NCI-H1436 (cell line): Measurements from ENCODE around the gene POLR2B.
"Not testable (repeated sequence)": the region's sequence is repeated elsewhere in the genome, so short reads cannot be mapped to it uniquely, and the experiment has no call there.

Source experiments
- DNase-seq: peaks from one replicate; lab custom pipeline; 2025; lab: John Stamatoyannopoulos, UW

Gene POLR2B

GRCh38 chr4:57053508-57053907, 74.8 kb downstream of the POLR2B start:
- DNase-seq = no peak

- no peak for DNase-seq
Observed at GRCh38 chr4:57055886-57056285, 77.2 kb downstream of the POLR2B start.

GRCh38 chr4:57059890-57060716, 81.4 kb downstream of the POLR2B start:
- DNase-seq = no peak

GRCh38 chr4:57060717-57061067, 82.0 kb downstream of the POLR2B start:
- not testable (repeated sequence) for DNase-seq

GRCh38 chr4:57061395-57061794, 82.7 kb downstream of the POLR2B start:
- DNase-seq = no peak

GRCh38 chr4:57063518-57063917, 84.8 kb downstream of the POLR2B start:
- no peak for DNase-seq

- DNase-seq = no peak
Observed at GRCh38 chr4:57064120-57064519, 85.4 kb downstream of the POLR2B start.

- DNase-seq = no peak
Observed at GRCh38 chr4:57064811-57065711, 86.4 kb downstream of the POLR2B start.

GRCh38 chr4:57065730-57066482, 87.2 kb downstream of the POLR2B start:
- no peak for DNase-seq

GRCh38 chr4:57068237-57068981, 89.7 kb downstream of the POLR2B start:
- DNase-seq = no peak

- no peak for DNase-seq
Observed at GRCh38 chr4:57070461-57070860, 91.8 kb downstream of the POLR2B start.

GRCh38 chr4:57071326-57071725, 92.6 kb downstream of the POLR2B start:
- no peak for DNase-seq

- no peak for DNase-seq
Observed at GRCh38 chr4:57073559-57073958, 94.9 kb downstream of the POLR2B start.

- DNase-seq = no peak
Observed at GRCh38 chr4:57074744-57075143, 96.0 kb downstream of the POLR2B start.

- DNase-seq = no peak
Observed at GRCh38 chr4:57075367-57075766, 96.7 kb downstream of the POLR2B start.

GRCh38 chr4:57076646-57077045, 98.0 kb downstream of the POLR2B start:
- no peak for DNase-seq

GRCh38 chr4:57077550-57078343, 99.1 kb downstream of the POLR2B start:
- no peak for DNase-seq

- no peak for DNase-seq
Observed at GRCh38 chr4:57078685-57079521, 100.2 kb downstream of the POLR2B start.
